HepG2 (cell line): ENCODE data around the gene NTN3. TPM values are rescaled to one million over a fixed set of nuclear protein-coding genes. Genes with fewer than 3 reads are reported as not detected.

Experiments
- ATF1 ChIP-seq: IDR thresholded peaks from 2 replicates; pipeline ENCODE4 v1.6.1; 2016; ENCODE audit warnings: mild to moderate bottlenecking, control low read depth
- CBFB ChIP-seq: sonication (generic); formaldehyde crosslinking; IDR thresholded peaks from 2 replicates; pipeline ENCODE4 v1.4.0; 2020; ENCODE audit warnings: missing genetic modification reagents
- HINFP ChIP-seq: sonication (generic); formaldehyde crosslinking; IDR thresholded peaks from 2 replicates; pipeline ENCODE4 v1.4.0; 2020; ENCODE audit warnings: low read depth, mild to moderate bottlenecking, missing genetic modification reagents
- NR2F2 ChIP-seq: IDR thresholded peaks from 2 replicates; pipeline ENCODE4 v1.6.1; 2012; ENCODE audit warnings: low read depth, inconsistent platforms, borderline replicate concordance
- NRL ChIP-seq: sonication (generic); formaldehyde crosslinking; IDR thresholded peaks from 2 replicates; pipeline ENCODE4 v1.5.0; 2020; ENCODE audit warnings: missing genetic modification reagents, mild to moderate bottlenecking, moderate library complexity, borderline replicate concordance
- RARG ChIP-seq: sonication (generic); formaldehyde crosslinking; IDR thresholded peaks from 2 replicates; pipeline ENCODE4 v1.4.0; 2020; ENCODE audit warnings: low read depth, mild to moderate bottlenecking, missing genetic modification reagents
- RNF2 ChIP-seq: fragments of 450-650 bp; conservative IDR thresholded peaks from 2 replicates; pipeline ENCODE4 v1.6.1; 2016; ENCODE audit warnings: low read depth
- XRCC5 ChIP-seq: fragments of 200-400 bp; formaldehyde crosslinking; optimal IDR thresholded peaks from 2 replicates; pipeline ENCODE3; 2017; ENCODE audit warnings: mild to moderate bottlenecking, low read length
- ZNF282 ChIP-seq: fragments of 450-650 bp; IDR thresholded peaks from 2 replicates; pipeline ENCODE4 v1.6.1; 2018; ENCODE audit not compliant: partially characterized antibody
- ZSCAN22 ChIP-seq: sonication (generic); formaldehyde crosslinking; IDR thresholded peaks from 2 replicates; pipeline ENCODE4 v1.4.0; 2020; ENCODE audit warnings: mild to moderate bottlenecking, missing genetic modification reagents
- polyA plus RNA-seq, 8 experiments: library from polyadenylated mRNA; depleted of rRNA in 3 of 8; stranded (reverse) in 7 of 8; unstranded in 1 of 8; fragments of >200 nt; fragmentation: Illumina TruSeq in 4 of 8; extraction: Trizol in 4 of 8; gene quantifications; 2 replicates each; pipeline versions ENCODE4 v1.2.1 to v1.2.3, GENCODE V29; 2011 to 2016; ENCODE audit warnings: low read depth in 4 of 8, missing spikeins in 1 of 8, mixed read lengths in 1 of 8; ENCODE audit not compliant: insufficient read depth in 1 of 8
- total RNA-seq, 5 experiments: library from RNA; depleted of rRNA; stranded (reverse); fragments of >200 nt; fragmentation: Illumina TruSeq; extraction: Trizol; gene quantifications; 2 replicates each; pipeline ENCODE4 v1.2.3, GENCODE V29; 2016; ENCODE audit warnings: low read depth in 1 of 5
- TF ChIP-seq, protein P1 (sequence below), 2 experiments: sonication (generic) in 1 of 2; formaldehyde crosslinking in 1 of 2; IDR thresholded peaks; 2 replicates each; pipeline versions ENCODE4 v1.4.0 to v1.6.1; 2018 to 2020; ENCODE audit warnings: missing genetic modification reagents in 2 of 2, borderline replicate concordance in 1 of 2, low read depth in 1 of 2, mild to moderate bottlenecking in 1 of 2, missing biosample characterization in 1 of 2
- TF ChIP-seq, protein P2 (sequence below): IDR thresholded peaks from 2 replicates; pipeline ENCODE4 v1.6.1; 2016; ENCODE audit warnings: missing genetic modification reagents, missing compliant biosample characterization
- TF ChIP-seq, protein P3 (sequence below): IDR thresholded peaks from 2 replicates; pipeline ENCODE4 v1.6.1; 2018; ENCODE audit warnings: missing genetic modification reagents, mild to moderate bottlenecking, missing compliant biosample characterization
- TF ChIP-seq, protein P4 (sequence below): sonication (generic); IDR thresholded peaks from 2 replicates; pipeline ENCODE4 v1.6.1; 2016; ENCODE audit warnings: low read depth, borderline replicate concordance
- TF ChIP-seq, protein P5 (sequence below): sonication (generic); formaldehyde crosslinking; IDR thresholded peaks from 2 replicates; pipeline ENCODE4 v1.4.0; 2020; ENCODE audit warnings: missing genetic modification reagents, borderline replicate concordance
- TF ChIP-seq, protein P6 (sequence below): sonication (generic); formaldehyde crosslinking; IDR thresholded peaks from 2 replicates; pipeline ENCODE4 v1.4.0; 2020; ENCODE audit warnings: mild to moderate bottlenecking, missing genetic modification reagents

Gene NTN3
- total and polyA plus RNA-seq, 2 of the 13 experiments (the other 11 are each of a cell fraction or from before 2014, with no cell fraction given): 0.09 to 0.20 TPM

DNA sequence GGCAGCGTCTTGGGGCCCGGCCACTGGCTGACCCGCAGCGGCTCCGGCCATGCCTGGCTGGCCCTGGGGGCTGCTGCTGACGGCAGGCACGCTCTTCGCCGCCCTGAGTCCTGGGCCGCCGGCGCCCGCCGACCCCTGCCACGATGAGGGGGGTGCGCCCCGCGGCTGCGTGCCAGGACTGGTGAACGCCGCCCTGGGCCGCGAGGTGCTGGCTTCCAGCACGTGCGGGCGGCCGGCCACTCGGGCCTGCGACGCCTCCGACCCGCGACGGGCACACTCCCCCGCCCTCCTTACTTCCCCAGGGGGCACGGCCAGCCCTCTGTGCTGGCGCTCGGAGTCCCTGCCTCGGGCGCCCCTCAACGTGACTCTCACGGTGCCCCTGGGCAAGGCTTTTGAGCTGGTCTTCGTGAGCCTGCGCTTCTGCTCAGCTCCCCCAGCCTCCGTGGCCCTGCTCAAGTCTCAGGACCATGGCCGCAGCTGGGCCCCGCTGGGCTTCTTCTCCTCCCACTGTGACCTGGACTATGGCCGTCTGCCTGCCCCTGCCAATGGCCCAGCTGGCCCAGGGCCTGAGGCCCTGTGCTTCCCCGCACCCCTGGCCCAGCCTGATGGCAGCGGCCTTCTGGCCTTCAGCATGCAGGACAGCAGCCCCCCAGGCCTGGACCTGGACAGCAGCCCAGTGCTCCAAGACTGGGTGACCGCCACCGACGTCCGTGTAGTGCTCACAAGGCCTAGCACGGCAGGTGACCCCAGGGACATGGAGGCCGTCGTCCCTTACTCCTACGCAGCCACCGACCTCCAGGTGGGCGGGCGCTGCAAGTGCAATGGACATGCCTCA lies 773 bp downstream of the NTN3 start (continued):
- TF ChIP-seq, protein P1, sequence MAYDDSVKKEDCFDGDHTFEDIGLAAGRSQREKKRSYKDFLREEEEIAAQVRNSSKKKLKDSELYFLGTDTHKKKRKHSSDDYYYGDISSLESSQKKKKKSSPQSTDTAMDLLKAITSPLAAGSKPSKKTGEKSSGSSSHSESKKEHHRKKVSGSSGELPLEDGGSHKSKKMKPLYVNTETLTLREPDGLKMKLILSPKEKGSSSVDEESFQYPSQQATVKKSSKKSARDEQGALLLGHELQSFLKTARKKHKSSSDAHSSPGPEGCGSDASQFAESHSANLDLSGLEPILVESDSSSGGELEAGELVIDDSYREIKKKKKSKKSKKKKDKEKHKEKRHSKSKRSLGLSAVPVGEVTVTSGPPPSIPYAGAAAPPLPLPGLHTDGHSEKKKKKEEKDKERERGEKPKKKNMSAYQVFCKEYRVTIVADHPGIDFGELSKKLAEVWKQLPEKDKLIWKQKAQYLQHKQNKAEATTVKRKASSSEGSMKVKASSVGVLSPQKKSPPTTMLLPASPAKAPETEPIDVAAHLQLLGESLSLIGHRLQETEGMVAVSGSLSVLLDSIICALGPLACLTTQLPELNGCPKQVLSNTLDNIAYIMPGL (CRISPR knock-in tag; IDR thresholded peaks at IDR 0.05; ENCODE audit: borderline replicate concordance in 1 of 2, low read depth in 1 of 2): 0 out of 4 replicates have a peak, but pooled peaks of 1 of the 2 experiments have one; percentile 23
- TF ChIP-seq RARG (no peak), NR2F2 (no peak; the same call in 1 of the 2 replicates), XRCC5 (peak; percentile 23), NRL (CRISPR knock-in tag) (no peak), ZSCAN22 (CRISPR knock-in tag) (peak; percentile 99), ZNF282 (no peak), CBFB (0 out of 2 replicates have a peak, but pooled peaks have one; percentile 2), RNF2 (peak; percentile 71; the same call in 1 of the 2 replicates), ATF1 (CRISPR knock-in tag) (no peak), HINFP (peak; percentile 68; the same call in 1 of the 2 replicates)
- TF ChIP-seq, protein P2, sequence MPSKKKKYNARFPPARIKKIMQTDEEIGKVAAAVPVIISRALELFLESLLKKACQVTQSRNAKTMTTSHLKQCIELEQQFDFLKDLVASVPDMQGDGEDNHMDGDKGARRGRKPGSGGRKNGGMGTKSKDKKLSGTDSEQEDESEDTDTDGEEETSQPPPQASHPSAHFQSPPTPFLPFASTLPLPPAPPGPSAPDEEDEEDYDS (CRISPR knock-in tag): no peak
- TF ChIP-seq, protein P3, sequence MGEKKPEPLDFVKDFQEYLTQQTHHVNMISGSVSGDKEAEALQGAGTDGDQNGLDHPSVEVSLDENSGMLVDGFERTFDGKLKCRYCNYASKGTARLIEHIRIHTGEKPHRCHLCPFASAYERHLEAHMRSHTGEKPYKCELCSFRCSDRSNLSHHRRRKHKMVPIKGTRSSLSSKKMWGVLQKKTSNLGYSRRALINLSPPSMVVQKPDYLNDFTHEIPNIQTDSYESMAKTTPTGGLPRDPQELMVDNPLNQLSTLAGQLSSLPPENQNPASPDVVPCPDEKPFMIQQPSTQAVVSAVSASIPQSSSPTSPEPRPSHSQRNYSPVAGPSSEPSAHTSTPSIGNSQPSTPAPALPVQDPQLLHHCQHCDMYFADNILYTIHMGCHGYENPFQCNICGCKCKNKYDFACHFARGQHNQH (CRISPR knock-in tag): 0 out of 2 replicates have a peak, but pooled peaks have one; percentile 18
- TF ChIP-seq, protein P4, sequence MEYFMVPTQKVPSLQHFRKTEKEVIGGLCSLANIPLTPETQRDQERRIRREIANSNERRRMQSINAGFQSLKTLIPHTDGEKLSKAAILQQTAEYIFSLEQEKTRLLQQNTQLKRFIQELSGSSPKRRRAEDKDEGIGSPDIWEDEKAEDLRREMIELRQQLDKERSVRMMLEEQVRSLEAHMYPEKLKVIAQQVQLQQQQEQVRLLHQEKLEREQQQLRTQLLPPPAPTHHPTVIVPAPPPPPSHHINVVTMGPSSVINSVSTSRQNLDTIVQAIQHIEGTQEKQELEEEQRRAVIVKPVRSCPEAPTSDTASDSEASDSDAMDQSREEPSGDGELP: peak; percentile 86; the same call in 1 of the 2 replicates
- TF ChIP-seq, protein P5, sequence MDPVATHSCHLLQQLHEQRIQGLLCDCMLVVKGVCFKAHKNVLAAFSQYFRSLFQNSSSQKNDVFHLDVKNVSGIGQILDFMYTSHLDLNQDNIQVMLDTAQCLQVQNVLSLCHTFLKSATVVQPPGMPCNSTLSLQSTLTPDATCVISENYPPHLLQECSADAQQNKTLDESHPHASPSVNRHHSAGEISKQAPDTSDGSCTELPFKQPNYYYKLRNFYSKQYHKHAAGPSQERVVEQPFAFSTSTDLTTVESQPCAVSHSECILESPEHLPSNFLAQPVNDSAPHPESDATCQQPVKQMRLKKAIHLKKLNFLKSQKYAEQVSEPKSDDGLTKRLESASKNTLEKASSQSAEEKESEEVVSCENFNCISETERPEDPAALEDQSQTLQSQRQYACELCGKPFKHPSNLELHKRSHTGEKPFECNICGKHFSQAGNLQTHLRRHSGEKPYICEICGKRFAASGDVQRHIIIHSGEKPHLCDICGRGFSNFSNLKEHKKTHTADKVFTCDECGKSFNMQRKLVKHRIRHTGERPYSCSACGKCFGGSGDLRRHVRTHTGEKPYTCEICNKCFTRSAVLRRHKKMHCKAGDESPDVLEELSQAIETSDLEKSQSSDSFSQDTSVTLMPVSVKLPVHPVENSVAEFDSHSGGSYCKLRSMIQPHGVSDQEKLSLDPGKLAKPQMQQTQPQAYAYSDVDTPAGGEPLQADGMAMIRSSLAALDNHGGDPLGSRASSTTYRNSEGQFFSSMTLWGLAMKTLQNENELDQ: no peak
- TF ChIP-seq, protein P6, sequence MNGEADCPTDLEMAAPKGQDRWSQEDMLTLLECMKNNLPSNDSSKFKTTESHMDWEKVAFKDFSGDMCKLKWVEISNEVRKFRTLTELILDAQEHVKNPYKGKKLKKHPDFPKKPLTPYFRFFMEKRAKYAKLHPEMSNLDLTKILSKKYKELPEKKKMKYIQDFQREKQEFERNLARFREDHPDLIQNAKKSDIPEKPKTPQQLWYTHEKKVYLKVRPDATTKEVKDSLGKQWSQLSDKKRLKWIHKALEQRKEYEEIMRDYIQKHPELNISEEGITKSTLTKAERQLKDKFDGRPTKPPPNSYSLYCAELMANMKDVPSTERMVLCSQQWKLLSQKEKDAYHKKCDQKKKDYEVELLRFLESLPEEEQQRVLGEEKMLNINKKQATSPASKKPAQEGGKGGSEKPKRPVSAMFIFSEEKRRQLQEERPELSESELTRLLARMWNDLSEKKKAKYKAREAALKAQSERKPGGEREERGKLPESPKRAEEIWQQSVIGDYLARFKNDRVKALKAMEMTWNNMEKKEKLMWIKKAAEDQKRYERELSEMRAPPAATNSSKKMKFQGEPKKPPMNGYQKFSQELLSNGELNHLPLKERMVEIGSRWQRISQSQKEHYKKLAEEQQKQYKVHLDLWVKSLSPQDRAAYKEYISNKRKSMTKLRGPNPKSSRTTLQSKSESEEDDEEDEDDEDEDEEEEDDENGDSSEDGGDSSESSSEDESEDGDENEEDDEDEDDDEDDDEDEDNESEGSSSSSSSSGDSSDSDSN (CRISPR knock-in tag): peak; percentile 48; the same call in 1 of the 2 replicates
